ENCODE data around the gene KIF5C.

DNA sequence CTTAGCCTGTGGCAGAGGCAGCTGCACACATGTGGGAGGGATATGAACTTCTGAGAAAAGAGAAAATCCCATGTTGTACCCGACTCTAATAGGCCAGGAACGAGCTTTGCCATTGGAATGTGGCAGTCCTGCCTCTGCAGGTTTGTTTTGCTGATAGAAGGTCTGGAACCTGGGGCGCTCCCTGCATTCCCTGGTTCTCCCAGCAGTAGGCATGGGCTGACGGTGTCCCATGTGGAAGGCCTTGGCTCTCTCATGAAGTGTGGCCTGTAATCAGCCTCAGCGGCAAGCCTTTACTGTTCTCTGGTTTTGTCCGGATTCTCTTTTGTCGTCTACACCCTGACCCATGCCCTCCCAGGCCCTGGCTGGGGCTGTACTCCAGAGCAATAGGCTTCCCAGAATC is 72.3 kb downstream of the KIF5C start:
- no peak for TF ChIP-seq EZH2 (IDR thresholded peaks at IDR 0.05; ENCODE audit: borderline replicate concordance, low read depth, low read length, severe bottlenecking)
- TF ChIP-seq, protein P1, sequence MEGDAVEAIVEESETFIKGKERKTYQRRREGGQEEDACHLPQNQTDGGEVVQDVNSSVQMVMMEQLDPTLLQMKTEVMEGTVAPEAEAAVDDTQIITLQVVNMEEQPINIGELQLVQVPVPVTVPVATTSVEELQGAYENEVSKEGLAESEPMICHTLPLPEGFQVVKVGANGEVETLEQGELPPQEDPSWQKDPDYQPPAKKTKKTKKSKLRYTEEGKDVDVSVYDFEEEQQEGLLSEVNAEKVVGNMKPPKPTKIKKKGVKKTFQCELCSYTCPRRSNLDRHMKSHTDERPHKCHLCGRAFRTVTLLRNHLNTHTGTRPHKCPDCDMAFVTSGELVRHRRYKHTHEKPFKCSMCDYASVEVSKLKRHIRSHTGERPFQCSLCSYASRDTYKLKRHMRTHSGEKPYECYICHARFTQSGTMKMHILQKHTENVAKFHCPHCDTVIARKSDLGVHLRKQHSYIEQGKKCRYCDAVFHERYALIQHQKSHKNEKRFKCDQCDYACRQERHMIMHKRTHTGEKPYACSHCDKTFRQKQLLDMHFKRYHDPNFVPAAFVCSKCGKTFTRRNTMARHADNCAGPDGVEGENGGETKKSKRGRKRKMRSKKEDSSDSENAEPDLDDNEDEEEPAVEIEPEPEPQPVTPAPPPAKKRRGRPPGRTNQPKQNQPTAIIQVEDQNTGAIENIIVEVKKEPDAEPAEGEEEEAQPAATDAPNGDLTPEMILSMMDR (IDR thresholded peaks at IDR 0.05; ENCODE audit: borderline replicate concordance, extremely low read depth, low read length, poor library complexity, severe bottlenecking) = no peak
